Loucy (cell line): ENCODE measurements around the gene KCNQ5.

ENCODE experiments used
- CTCF ChIP-seq: fragments of 200-600 bp; sonication (generic); conservative IDR thresholded peaks from 2 replicates; pipeline ENCODE4 v1.5.1; 2014; ENCODE audit warnings: mild to moderate bottlenecking, antibody characterized with exemption, low read length
- EZH2phosphoT487 ChIP-seq: fragments of 200-600 bp; IDR thresholded peaks from 2 replicates; pipeline ENCODE4 v1.6.1; 2018; ENCODE audit warnings: antibody characterized with exemption, mild to moderate bottlenecking, moderate library complexity, borderline replicate concordance

DNA sequence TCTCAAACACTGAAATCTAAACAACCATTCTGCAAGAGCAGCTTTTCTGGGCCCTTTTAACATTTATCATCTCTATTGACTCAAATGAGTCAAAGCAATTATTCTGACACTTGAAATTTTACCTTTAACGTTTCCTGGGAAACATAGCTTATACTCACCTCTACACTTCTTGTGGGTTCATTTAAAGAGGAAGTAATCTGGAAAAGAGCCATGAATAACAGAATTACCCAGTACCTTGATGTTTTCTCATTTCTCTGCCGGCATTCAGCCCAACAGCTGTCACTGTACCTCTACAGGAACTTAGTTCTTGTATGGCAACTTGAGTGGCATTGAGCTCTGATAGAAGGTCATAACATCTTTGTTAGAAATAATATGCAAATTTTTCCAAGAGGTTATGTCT lies 272.2 kb downstream of the KCNQ5 start:
- TF ChIP-seq CTCF (no peak), EZH2phosphoT487 (no peak)
